ENCODE measurements around the gene FBXW4.

The FBXW4 gene

DNA sequence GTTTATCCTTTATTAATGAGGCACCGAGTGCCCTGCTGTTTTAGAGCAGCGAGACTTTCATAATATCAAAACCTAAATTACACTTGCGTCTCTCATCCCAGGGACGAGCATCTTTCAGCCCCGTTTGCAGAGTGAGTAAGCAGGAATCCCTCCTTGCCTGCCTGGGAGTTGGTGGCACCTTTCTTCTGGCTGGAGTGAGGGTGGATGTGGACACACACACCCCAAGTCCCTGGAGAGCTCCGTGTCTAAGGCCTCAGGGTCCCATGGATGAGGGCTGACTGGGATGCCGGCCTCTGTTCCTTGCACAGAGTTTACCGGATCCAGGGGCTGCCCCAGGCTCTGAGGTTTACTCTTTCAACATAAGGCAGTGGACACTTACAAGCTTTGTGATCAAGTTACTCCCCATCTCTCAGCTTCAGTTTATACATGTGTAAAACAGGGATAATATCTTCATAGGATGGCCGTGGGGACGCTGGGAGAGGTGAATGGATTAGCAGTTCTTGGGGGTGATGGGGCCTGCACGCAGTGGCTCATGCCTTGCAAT is 131.4 kb downstream of the FBXW4 start:
- Histone ChIP-seq H3K4me3 (ENCODE audit: low read depth, low read length) (no peak overlapping the region), H3K36me3 (ENCODE audit: control insufficient read depth in 2 of 2, insufficient read depth in 1 of 2, low read length in 2 of 2) (no peaks in the 10 kb centered on the region), H3K27ac (ENCODE audit: extremely low read depth, low read depth, low read length) (no peak overlapping the region), H3K9me3 (ENCODE audit: control insufficient read depth, insufficient read depth, low read depth, low read length) (no peaks in the 10 kb centered on the region), H3K4me1 (ENCODE audit: control insufficient read depth, insufficient read depth, low read length) (no peaks in the 10 kb centered on the region)
- ChIA-PET CTCF (interaction anchor here (0.6 to 1.7 kb wide), 6 partner anchors 9 to 889 kb away, joined by 3 to 10 read pairs (median 4); no protein-coding TSS in a partner anchor), POLR2A (no interaction called here)
- TF ChIP-seq ZNF146 (tag by site-specific recombination; IDR thresholded peaks at IDR 0.05) (no peak), ZNF391 (tag by site-specific recombination; IDR thresholded peaks at IDR 0.05; ENCODE audit: borderline replicate concordance, low read depth) (no peak), ZNF121 (tag by site-specific recombination; IDR thresholded peaks at IDR 0.05) (no peak)
- TF ChIP-seq, protein P1, sequence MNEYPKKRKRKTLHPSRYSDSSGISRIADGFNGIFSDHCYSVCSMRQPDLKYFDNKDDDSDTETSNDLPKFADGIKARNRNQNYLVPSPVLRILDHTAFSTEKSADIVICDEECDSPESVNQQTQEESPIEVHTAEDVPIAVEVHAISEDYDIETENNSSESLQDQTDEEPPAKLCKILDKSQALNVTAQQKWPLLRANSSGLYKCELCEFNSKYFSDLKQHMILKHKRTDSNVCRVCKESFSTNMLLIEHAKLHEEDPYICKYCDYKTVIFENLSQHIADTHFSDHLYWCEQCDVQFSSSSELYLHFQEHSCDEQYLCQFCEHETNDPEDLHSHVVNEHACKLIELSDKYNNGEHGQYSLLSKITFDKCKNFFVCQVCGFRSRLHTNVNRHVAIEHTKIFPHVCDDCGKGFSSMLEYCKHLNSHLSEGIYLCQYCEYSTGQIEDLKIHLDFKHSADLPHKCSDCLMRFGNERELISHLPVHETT (tag by site-specific recombination; IDR thresholded peaks at IDR 0.05): no peak

DNA sequence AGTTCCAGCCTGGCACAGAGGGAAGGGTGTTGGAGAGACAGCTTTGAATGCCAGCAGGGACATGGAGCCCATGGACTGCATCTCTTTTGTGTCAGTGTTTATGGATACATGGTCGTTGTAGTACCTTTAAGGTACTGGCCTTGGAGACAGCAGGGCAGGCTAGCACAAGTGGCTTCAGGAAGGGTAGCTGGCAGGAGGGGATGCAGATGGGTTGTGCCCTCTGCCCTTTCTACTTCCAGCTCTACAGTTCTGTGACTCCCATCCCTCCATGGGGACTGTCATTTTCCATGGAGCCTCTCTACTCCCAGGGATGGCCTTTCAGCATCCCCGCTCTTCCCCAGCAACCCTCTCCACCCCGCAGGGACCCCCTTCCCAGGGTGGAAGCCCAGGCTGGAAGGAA is 132.0 kb downstream of the FBXW4 start:
- Histone ChIP-seq H3K4me3 (ENCODE audit: low read depth, low read length) (no peak overlapping the region), H3K9me3 (ENCODE audit: control insufficient read depth, insufficient read depth, low read depth, low read length) (no peaks in the 10 kb centered on the region), H3K4me1 (ENCODE audit: control insufficient read depth, insufficient read depth, low read length) (no peaks in the 10 kb centered on the region), H3K36me3 (ENCODE audit: control insufficient read depth in 2 of 2, insufficient read depth in 1 of 2, low read length in 2 of 2) (no peaks in the 10 kb centered on the region), H3K27ac (ENCODE audit: extremely low read depth, low read depth, low read length) (no peak overlapping the region)
- ChIA-PET CTCF (interaction anchor here (0.6 to 1.7 kb wide), 3 partner anchors 8 to 349 kb away, joined by 3 to 10 read pairs (median 5); no protein-coding TSS in a partner anchor), POLR2A (no interaction called here)
- TF ChIP-seq ZNF248 (tag by site-specific recombination; IDR thresholded peaks at IDR 0.05): no peak
- no peak for TF ChIP-seq ZBTB1 (tag by site-specific recombination; IDR thresholded peaks at IDR 0.05)
- TF ChIP-seq ZNF600 (tag by site-specific recombination; IDR thresholded peaks at IDR 0.05): no peak
- TF ChIP-seq SALL2 (tag by site-specific recombination; IDR thresholded peaks at IDR 0.05; ENCODE audit: borderline replicate concordance): no peak
- TF ChIP-seq ZNF335 (tag by site-specific recombination; conservative IDR thresholded peaks at IDR 0.05): no peak
- no peak for TF ChIP-seq SCRT1 (tag by site-specific recombination; IDR thresholded peaks at IDR 0.05; ENCODE audit: borderline replicate concordance)
- TF ChIP-seq, protein P2, sequence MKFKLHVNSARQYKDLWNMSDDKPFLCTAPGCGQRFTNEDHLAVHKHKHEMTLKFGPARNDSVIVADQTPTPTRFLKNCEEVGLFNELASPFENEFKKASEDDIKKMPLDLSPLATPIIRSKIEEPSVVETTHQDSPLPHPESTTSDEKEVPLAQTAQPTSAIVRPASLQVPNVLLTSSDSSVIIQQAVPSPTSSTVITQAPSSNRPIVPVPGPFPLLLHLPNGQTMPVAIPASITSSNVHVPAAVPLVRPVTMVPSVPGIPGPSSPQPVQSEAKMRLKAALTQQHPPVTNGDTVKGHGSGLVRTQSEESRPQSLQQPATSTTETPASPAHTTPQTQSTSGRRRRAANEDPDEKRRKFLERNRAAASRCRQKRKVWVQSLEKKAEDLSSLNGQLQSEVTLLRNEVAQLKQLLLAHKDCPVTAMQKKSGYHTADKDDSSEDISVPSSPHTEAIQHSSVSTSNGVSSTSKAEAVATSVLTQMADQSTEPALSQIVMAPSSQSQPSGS (tag by site-specific recombination; IDR thresholded peaks at IDR 0.05; ENCODE audit: low read depth): no peak
- no peak for TF ChIP-seq WT1 (tag by site-specific recombination; IDR thresholded peaks at IDR 0.05)
- no peak for TF ChIP-seq ZNF548 (tag by site-specific recombination; IDR thresholded peaks at IDR 0.05)
- TF ChIP-seq, protein P3, sequence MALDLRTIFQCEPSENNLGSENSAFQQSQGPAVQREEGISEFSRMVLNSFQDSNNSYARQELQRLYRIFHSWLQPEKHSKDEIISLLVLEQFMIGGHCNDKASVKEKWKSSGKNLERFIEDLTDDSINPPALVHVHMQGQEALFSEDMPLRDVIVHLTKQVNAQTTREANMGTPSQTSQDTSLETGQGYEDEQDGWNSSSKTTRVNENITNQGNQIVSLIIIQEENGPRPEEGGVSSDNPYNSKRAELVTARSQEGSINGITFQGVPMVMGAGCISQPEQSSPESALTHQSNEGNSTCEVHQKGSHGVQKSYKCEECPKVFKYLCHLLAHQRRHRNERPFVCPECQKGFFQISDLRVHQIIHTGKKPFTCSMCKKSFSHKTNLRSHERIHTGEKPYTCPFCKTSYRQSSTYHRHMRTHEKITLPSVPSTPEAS (tag by site-specific recombination; IDR thresholded peaks at IDR 0.05): no peak
- TF ChIP-seq TRIM28 (IDR thresholded peaks at IDR 0.05; ENCODE audit: borderline replicate concordance, low read length): no peak
- TF ChIP-seq, protein P4, sequence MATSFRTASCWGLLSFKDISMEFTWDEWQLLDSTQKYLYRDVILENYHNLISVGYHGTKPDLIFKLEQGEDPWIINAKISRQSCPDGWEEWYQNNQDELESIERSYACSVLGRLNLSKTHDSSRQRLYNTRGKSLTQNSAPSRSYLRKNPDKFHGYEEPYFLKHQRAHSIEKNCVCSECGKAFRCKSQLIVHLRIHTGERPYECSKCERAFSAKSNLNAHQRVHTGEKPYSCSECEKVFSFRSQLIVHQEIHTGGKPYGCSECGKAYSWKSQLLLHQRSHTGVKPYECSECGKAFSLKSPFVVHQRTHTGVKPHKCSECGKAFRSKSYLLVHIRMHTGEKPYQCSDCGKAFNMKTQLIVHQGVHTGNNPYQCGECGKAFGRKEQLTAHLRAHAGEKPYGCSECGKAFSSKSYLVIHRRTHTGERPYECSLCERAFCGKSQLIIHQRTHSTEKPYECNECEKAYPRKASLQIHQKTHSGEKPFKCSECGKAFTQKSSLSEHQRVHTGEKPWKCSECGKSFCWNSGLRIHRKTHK (tag by site-specific recombination; IDR thresholded peaks at IDR 0.05): no peak
- no peak for TF ChIP-seq ZNF654 (tag by site-specific recombination; IDR thresholded peaks at IDR 0.05; ENCODE audit: low read depth)
- TF ChIP-seq, protein P5, sequence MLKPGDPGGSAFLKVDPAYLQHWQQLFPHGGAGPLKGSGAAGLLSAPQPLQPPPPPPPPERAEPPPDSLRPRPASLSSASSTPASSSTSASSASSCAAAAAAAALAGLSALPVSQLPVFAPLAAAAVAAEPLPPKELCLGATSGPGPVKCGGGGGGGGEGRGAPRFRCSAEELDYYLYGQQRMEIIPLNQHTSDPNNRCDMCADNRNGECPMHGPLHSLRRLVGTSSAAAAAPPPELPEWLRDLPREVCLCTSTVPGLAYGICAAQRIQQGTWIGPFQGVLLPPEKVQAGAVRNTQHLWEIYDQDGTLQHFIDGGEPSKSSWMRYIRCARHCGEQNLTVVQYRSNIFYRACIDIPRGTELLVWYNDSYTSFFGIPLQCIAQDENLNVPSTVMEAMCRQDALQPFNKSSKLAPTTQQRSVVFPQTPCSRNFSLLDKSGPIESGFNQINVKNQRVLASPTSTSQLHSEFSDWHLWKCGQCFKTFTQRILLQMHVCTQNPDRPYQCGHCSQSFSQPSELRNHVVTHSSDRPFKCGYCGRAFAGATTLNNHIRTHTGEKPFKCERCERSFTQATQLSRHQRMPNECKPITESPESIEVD (tag by site-specific recombination; IDR thresholded peaks at IDR 0.05): no peak
- TF ChIP-seq ZNF596 (tag by site-specific recombination; IDR thresholded peaks at IDR 0.05): no peak
